IPS DF 6.9 (cell line): Measurements from ENCODE around the gene HGF.

Experiments used
- DNase-seq: peaks from one replicate; pipeline ENCODE4 v3.0.0-alpha.2; 2013; ENCODE audit warnings: low read depth, low spot score
- H3K27ac ChIP-seq: one replicate; pipeline ENCODE4 v1.5.1; 2013; ENCODE audit warnings: low read length, control low read depth
- H3K27me3 ChIP-seq: 2 replicates; pipeline ENCODE4 v1.6.1; 2013; ENCODE audit warnings: mild to moderate bottlenecking, low read length; ENCODE audit not compliant: control insufficient read depth, insufficient read depth
- H3K36me3 ChIP-seq: 2 replicates; pipeline ENCODE4 v1.6.1; 2013; ENCODE audit warnings: low read length; ENCODE audit not compliant: control insufficient read depth, insufficient read depth
- H3K4me1 ChIP-seq: 2 replicates; pipeline ENCODE4 v1.6.1; 2013; ENCODE audit warnings: low read length; ENCODE audit not compliant: control insufficient read depth, insufficient read depth
- H3K4me3 ChIP-seq: 2 replicates; pipeline ENCODE4 v1.5.1; 2013; ENCODE audit warnings: mild to moderate bottlenecking, low read length
- H3K9me3 ChIP-seq: 2 replicates; pipeline ENCODE4 v1.6.1; 2013; ENCODE audit warnings: low read length, inconsistent platforms; ENCODE audit not compliant: control insufficient read depth, insufficient read depth
- WGBS: extraction: QIAGEN DNeasy Blood & Tissue Kit; methylation state at CpG from one replicate; pipeline ENCODE4 v1.1.7; 2013; ENCODE audit warnings: mixed read lengths, missing lambda C conversion rate; ENCODE audit not compliant: insufficient read length, insufficient coverage; 5-methylcytosine and 5-hydroxymethylcytosine counted together

The HGF gene

GRCh38 chr7:81694711-81695110, 75.1 kb downstream of the HGF start:
- no peaks in the 10 kb centered on the region for H3K36me3 ChIP-seq
- H3K27me3 ChIP-seq, result no peaks in the 10 kb centered on the region
- no peaks in the 10 kb centered on the region for H3K9me3 ChIP-seq
- no CpG with 5 or more reads among the region's 3 CpGs for WGBS
- no peak overlapping the region for H3K4me3 ChIP-seq
- no peaks in the 10 kb centered on the region; the same call in 1 of the 2 replicates for H3K4me1 ChIP-seq
- DNase-seq, result no peak
- no peak overlapping the region for H3K27ac ChIP-seq

- Histone ChIP-seq H3K27ac (no peak overlapping the region), H3K36me3 (no peaks in the 10 kb centered on the region), H3K4me3 (no peak overlapping the region), H3K27me3 (no peaks in the 10 kb centered on the region), H3K4me1 (no peaks in the 10 kb centered on the region; the same call in 1 of the 2 replicates), H3K9me3 (no peaks in the 10 kb centered on the region)
- DNase-seq, result no peak
- WGBS, result 100% methylated on average over 1 of the region's 1 CpG
Measured at GRCh38 chr7:81693894-81694293, 76.0 kb downstream of the HGF start.

DNA sequence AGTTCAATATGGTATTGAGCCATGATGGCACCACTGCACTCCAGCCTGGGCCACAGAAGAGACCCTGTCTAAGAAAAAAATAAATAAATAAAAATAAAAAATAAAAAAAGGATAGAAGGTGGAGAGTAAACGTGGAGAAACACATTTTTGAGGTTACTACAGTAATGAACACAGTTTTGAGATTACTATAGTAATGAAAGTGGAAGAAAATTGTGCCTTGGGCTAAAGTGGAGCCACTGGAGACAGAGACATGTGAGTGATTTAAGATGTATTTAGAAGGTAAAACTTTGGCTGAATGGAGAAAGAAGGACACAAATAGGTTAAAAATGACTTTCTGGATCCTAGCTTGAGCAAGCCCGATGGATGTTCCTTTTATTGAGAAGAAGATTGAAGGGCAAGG, 76.8 kb downstream of the HGF start:
- no peak for DNase-seq
- Histone ChIP-seq H3K36me3 (no peaks in the 10 kb centered on the region), H3K4me1 (no peaks in the 10 kb centered on the region; the same call in 1 of the 2 replicates), H3K27ac (no peak overlapping the region), H3K4me3 (no peak overlapping the region), H3K27me3 (no peaks in the 10 kb centered on the region), H3K9me3 (no peaks in the 10 kb centered on the region)
- 100% methylated on average over 1 of the region's 2 CpGs for WGBS

DNA sequence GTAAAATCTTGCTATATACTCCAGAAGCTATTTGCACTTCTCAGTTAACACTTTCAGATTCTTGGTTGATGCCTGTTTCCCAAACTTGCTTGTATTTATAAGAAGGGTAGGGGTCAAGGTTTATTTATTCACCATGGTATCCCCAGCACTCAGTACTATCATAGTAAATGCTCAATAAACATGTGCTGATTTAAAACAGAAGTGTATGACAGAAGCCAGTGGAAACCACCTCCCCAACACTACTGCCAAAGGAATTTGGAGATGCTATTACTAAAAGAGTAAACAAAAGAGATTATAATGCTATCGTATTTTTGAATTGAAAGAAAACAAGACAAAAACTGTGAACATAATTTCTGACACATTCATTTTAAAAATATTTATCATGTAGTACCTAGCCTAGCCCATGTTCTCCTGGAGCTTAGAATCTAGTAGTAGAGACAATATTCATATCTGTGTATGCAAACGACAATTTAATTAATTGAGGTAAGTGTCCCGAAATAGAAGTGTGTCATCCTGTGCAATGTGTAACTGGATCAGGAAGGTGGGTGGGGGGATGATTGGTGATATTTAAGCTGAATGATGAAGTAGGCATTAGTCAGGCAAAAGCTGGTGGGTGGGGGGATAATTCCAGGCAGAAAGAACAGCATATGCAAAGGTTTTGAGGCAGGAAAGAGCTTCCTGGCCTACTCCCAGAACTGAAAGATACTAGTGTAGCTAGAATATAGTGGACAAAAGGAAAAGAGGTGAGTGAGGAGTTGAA, 77.5 kb downstream of the HGF start:
- WGBS, result no CpG with 5 or more reads among the region's 3 CpGs
- H3K27me3 ChIP-seq, result no peaks in the 10 kb centered on the region
- H3K27ac ChIP-seq, result no peak overlapping the region
- H3K4me3 ChIP-seq, result no peak overlapping the region
- H3K9me3 ChIP-seq, result no peaks in the 10 kb centered on the region
- no peaks in the 10 kb centered on the region for H3K36me3 ChIP-seq
- DNase-seq, result no peak
- H3K4me1 ChIP-seq, result no peaks in the 10 kb centered on the region; the same call in 1 of the 2 replicates

DNA sequence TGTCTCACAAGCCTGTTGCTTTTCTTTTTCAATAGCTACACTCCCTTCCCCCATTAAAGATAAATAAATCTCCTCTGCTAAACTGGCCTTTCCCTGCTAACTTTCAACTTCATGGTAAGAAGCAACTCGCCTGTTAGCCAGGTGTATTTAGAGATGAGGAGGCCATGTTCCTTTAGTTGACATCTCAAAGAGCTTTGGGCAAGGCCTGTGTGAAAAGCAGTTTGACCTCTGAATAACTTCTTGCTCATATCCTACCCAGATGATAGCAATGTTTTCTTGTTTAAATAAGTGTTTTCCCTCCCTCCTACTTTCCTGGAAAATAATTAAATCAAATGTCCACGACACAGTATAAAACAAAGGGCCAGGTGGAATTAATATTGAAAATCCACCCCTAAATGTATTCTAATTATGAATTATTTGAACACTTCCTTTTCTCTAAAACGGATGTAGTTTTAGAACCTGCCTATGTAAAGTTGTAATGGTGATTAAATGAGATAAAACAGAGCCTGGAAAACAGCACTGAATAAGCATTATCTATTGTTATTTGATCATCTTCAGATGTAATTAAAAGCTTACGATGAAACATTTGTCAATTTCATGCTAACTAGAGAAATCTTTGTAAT, 78.5 kb downstream of the HGF start:
- DNase-seq, result no peak
- H3K4me3 ChIP-seq, result no peak overlapping the region
- H3K36me3 ChIP-seq, result no peaks in the 10 kb centered on the region
- WGBS, result no CpG with 5 or more reads among the region's 4 CpGs
- H3K27ac ChIP-seq, result no peak overlapping the region
- H3K27me3 ChIP-seq, result no peaks in the 10 kb centered on the region
- no peaks in the 10 kb centered on the region for H3K9me3 ChIP-seq
- no peaks in the 10 kb centered on the region; the same call in 1 of the 2 replicates for H3K4me1 ChIP-seq

GRCh38 chr7:81690688-81691087, 79.2 kb downstream of the HGF start:
- H3K27me3 ChIP-seq, result no peaks in the 10 kb centered on the region
- H3K27ac ChIP-seq, result no peak overlapping the region
- no peaks in the 10 kb centered on the region for H3K36me3 ChIP-seq
- H3K9me3 ChIP-seq, result no peaks in the 10 kb centered on the region
- H3K4me1 ChIP-seq, result no peaks in the 10 kb centered on the region; the same call in 1 of the 2 replicates
- WGBS, result no CpG with 5 or more reads among the region's 3 CpGs
- DNase-seq, result no peak
- H3K4me3 ChIP-seq, result no peak overlapping the region

DNA sequence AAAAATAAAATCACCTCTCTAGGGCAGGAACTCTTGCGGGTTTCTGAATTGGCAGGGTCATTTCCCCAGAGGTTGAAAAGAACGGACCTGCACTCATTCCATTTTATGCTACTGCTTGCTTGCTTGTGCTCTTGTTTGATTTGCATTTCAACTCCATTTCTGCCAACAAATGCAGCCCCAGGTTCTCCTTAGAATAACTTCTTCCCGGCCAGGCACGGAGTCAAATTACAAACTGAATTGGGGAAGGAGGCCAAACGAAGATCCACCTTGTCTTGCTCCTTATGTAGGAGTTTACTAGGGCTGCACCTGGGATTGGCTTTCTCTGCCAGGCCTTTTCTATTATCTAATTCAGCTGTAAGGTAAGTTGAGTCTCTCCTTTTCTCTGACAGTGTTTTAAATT, 79.6 kb downstream of the HGF start:
- DNase-seq, result peak; percentile 29
- no peak overlapping the region for H3K4me3 ChIP-seq
- no peak overlapping the region for H3K27ac ChIP-seq
- H3K4me1 ChIP-seq, result no peaks in the 10 kb centered on the region; the same call in 1 of the 2 replicates
- no peaks in the 10 kb centered on the region for H3K27me3 ChIP-seq
- no peaks in the 10 kb centered on the region for H3K9me3 ChIP-seq
- no CpG with 5 or more reads among the region's 5 CpGs for WGBS
- H3K36me3 ChIP-seq, result no peaks in the 10 kb centered on the region

GRCh38 chr7:81688622-81689411, 81.0 kb downstream of the HGF start:
- Histone ChIP-seq H3K4me3 (no peak overlapping the region), H3K9me3 (no peaks in the 10 kb centered on the region), H3K27me3 (no peaks in the 10 kb centered on the region), H3K36me3 (no peaks in the 10 kb centered on the region), H3K27ac (no peak overlapping the region), H3K4me1 (no peaks in the 10 kb centered on the region; the same call in 1 of the 2 replicates)
- WGBS, result no CpG with 5 or more reads among the region's 4 CpGs
- no peak for DNase-seq

GRCh38 chr7:81687062-81687461, 82.8 kb downstream of the HGF start:
- no peaks in the 10 kb centered on the region for H3K9me3 ChIP-seq
- no peaks in the 10 kb centered on the region; the same call in 1 of the 2 replicates for H3K4me1 ChIP-seq
- H3K4me3 ChIP-seq, result no peak overlapping the region
- H3K27ac ChIP-seq, result no peak overlapping the region
- no peaks in the 10 kb centered on the region for H3K27me3 ChIP-seq
- DNase-seq, result no peak
- H3K36me3 ChIP-seq, result no peaks in the 10 kb centered on the region

- no CpG with 5 or more reads among the region's 3 CpGs for WGBS
- Histone ChIP-seq H3K27ac (no peak overlapping the region), H3K4me3 (no peak overlapping the region)
Measured at GRCh38 chr7:81685270-81685868, 84.5 kb downstream of the HGF start.

More at GRCh38 chr7:81685270-81685868, 84.5 kb downstream of the HGF start:
- no peak for DNase-seq
- H3K36me3 ChIP-seq, result no peaks in the 10 kb centered on the region
- no peaks in the 10 kb centered on the region for H3K9me3 ChIP-seq
- H3K4me1 ChIP-seq, result no peaks in the 10 kb centered on the region
- no peaks in the 10 kb centered on the region for H3K27me3 ChIP-seq
